ENCODE data around the gene USP38.

Gene USP38

GRCh38 chr4:143185253-143186107 is 763 bp downstream of the USP38 start:
- Histone ChIP-seq H3K4me3 (ENCODE audit: low read length) (peak overlapping the region; percentile 87), H3K9ac (ENCODE audit: low read length) (peak overlapping the region; percentile 86), H3K27me3 (replicated peaks; ENCODE audit: control insufficient read depth, insufficient read depth, low read length) (no peaks in the 10 kb centered on the region), H3K36me3 (ENCODE audit: control insufficient read depth, insufficient read depth, low read length, severe bottlenecking) (peaks cover 12% of the 10 kb centered on the region), H3K9me3 (ENCODE audit: control insufficient read depth, low read length) (no peaks in the 10 kb centered on the region), H3K4me1 (ENCODE audit: control insufficient read depth, insufficient read depth, low read length) (peaks cover 36% of the 10 kb centered on the region)
- DNase-seq (ENCODE audit: low read depth) = peak; percentile 38

- peak overlapping the region; percentile 86 for H3K9ac ChIP-seq (ENCODE audit: low read length)
- H3K4me3 ChIP-seq (ENCODE audit: low read length) = peak overlapping the region; percentile 87
- no peaks in the 10 kb centered on the region for H3K27me3 ChIP-seq (replicated peaks; ENCODE audit: control insufficient read depth, insufficient read depth, low read length)
- H3K36me3 ChIP-seq (ENCODE audit: control insufficient read depth, insufficient read depth, low read length, severe bottlenecking) = peaks cover 15% of the 10 kb centered on the region
- peaks cover 36% of the 10 kb centered on the region for H3K4me1 ChIP-seq (ENCODE audit: control insufficient read depth, insufficient read depth, low read length)
- H3K9me3 ChIP-seq (ENCODE audit: control insufficient read depth, low read length) = no peaks in the 10 kb centered on the region
- DNase-seq (ENCODE audit: low read depth) = peak; percentile 51
These were observed 1.5 kb downstream of the USP38 start for GRCh38 chr4:143186212-143186611.

GRCh38 chr4:143186649-143187048 is 1.9 kb downstream of the USP38 start:
- Histone ChIP-seq H3K27me3 (replicated peaks; ENCODE audit: control insufficient read depth, insufficient read depth, low read length) (no peaks in the 10 kb centered on the region), H3K4me3 (ENCODE audit: low read length) (peak overlapping the region; percentile 87), H3K36me3 (ENCODE audit: control insufficient read depth, insufficient read depth, low read length, severe bottlenecking) (peaks cover 17% of the 10 kb centered on the region), H3K4me1 (ENCODE audit: control insufficient read depth, insufficient read depth, low read length) (peaks cover 36% of the 10 kb centered on the region), H3K9ac (ENCODE audit: low read length) (peak overlapping the region; percentile 86), H3K9me3 (ENCODE audit: control insufficient read depth, low read length) (no peaks in the 10 kb centered on the region)
- DNase-seq (ENCODE audit: low read depth) = peak; percentile 50

GRCh38 chr4:143188136-143189088 is 3.7 kb downstream of the USP38 start:
- Histone ChIP-seq H3K9me3 (ENCODE audit: control insufficient read depth, low read length) (no peaks in the 10 kb centered on the region), H3K4me1 (ENCODE audit: control insufficient read depth, insufficient read depth, low read length) (peaks cover 32% of the 10 kb centered on the region), H3K9ac (ENCODE audit: low read length) (peak overlapping the region; percentile 86), H3K27me3 (replicated peaks; ENCODE audit: control insufficient read depth, insufficient read depth, low read length) (no peaks in the 10 kb centered on the region), H3K36me3 (ENCODE audit: control insufficient read depth, insufficient read depth, low read length, severe bottlenecking) (peaks cover 35% of the 10 kb centered on the region), H3K4me3 (ENCODE audit: low read length) (peak overlapping the region; percentile 87)
- peak; percentile 44 for DNase-seq (ENCODE audit: low read depth)

GRCh38 chr4:143189528-143189927 is 4.8 kb downstream of the USP38 start:
- Histone ChIP-seq H3K36me3 (ENCODE audit: control insufficient read depth, insufficient read depth, low read length, severe bottlenecking) (peaks cover 42% of the 10 kb centered on the region), H3K9ac (ENCODE audit: low read length) (no peak overlapping the region), H3K9me3 (ENCODE audit: control insufficient read depth, low read length) (no peaks in the 10 kb centered on the region), H3K4me1 (ENCODE audit: control insufficient read depth, insufficient read depth, low read length) (peaks cover 25% of the 10 kb centered on the region), H3K4me3 (ENCODE audit: low read length) (peak overlapping the region; percentile 87), H3K27me3 (replicated peaks; ENCODE audit: control insufficient read depth, insufficient read depth, low read length) (no peaks in the 10 kb centered on the region)
- no peak for DNase-seq (ENCODE audit: low read depth)

- Histone ChIP-seq H3K4me1 (ENCODE audit: control insufficient read depth, insufficient read depth, low read length) (no peaks in the 10 kb centered on the region), H3K9me3 (ENCODE audit: control insufficient read depth, low read length) (no peaks in the 10 kb centered on the region), H3K9ac (ENCODE audit: low read length) (no peak overlapping the region), H3K4me3 (ENCODE audit: low read length) (no peak overlapping the region), H3K36me3 (ENCODE audit: control insufficient read depth, insufficient read depth, low read length, severe bottlenecking) (peaks cover 84% of the 10 kb centered on the region), H3K27me3 (replicated peaks; ENCODE audit: control insufficient read depth, insufficient read depth, low read length) (no peaks in the 10 kb centered on the region)
- DNase-seq (ENCODE audit: low read depth) = no peak
These were observed 10.9 kb downstream of the USP38 start for GRCh38 chr4:143195581-143195980.

GRCh38 chr4:143196323-143196722 is 11.6 kb downstream of the USP38 start:
- H3K9ac ChIP-seq (ENCODE audit: low read length) = no peak overlapping the region
- no peaks in the 10 kb centered on the region for H3K9me3 ChIP-seq (ENCODE audit: control insufficient read depth, low read length)
- H3K27me3 ChIP-seq (replicated peaks; ENCODE audit: control insufficient read depth, insufficient read depth, low read length) = no peaks in the 10 kb centered on the region
- DNase-seq (ENCODE audit: low read depth) = no peak
- H3K4me1 ChIP-seq (ENCODE audit: control insufficient read depth, insufficient read depth, low read length) = no peaks in the 10 kb centered on the region
- no peak overlapping the region for H3K4me3 ChIP-seq (ENCODE audit: low read length)
- peaks cover 90% of the 10 kb centered on the region for H3K36me3 ChIP-seq (ENCODE audit: control insufficient read depth, insufficient read depth, low read length, severe bottlenecking)

- Histone ChIP-seq H3K36me3 (ENCODE audit: control insufficient read depth, insufficient read depth, low read length, severe bottlenecking) (peaks cover 82% of the 10 kb centered on the region), H3K27me3 (replicated peaks; ENCODE audit: control insufficient read depth, insufficient read depth, low read length) (no peaks in the 10 kb centered on the region), H3K9me3 (ENCODE audit: control insufficient read depth, low read length) (no peaks in the 10 kb centered on the region), H3K4me3 (ENCODE audit: low read length) (no peak overlapping the region), H3K4me1 (ENCODE audit: control insufficient read depth, insufficient read depth, low read length) (no peaks in the 10 kb centered on the region), H3K9ac (ENCODE audit: low read length) (no peak overlapping the region)
- DNase-seq (ENCODE audit: low read depth) = no peak
These were observed 14.8 kb downstream of the USP38 start for GRCh38 chr4:143199503-143199902.

GRCh38 chr4:143202824-143203223 is 18.1 kb downstream of the USP38 start:
- no peak overlapping the region for H3K9ac ChIP-seq (ENCODE audit: low read length)
- H3K27me3 ChIP-seq (replicated peaks; ENCODE audit: control insufficient read depth, insufficient read depth, low read length) = no peaks in the 10 kb centered on the region
- H3K9me3 ChIP-seq (ENCODE audit: control insufficient read depth, low read length) = no peaks in the 10 kb centered on the region
- H3K36me3 ChIP-seq (ENCODE audit: control insufficient read depth, insufficient read depth, low read length, severe bottlenecking) = peaks cover 80% of the 10 kb centered on the region
- H3K4me3 ChIP-seq (ENCODE audit: low read length) = no peak overlapping the region
- peak; percentile 66 for DNase-seq (ENCODE audit: low read depth)
- no peaks in the 10 kb centered on the region for H3K4me1 ChIP-seq (ENCODE audit: control insufficient read depth, insufficient read depth, low read length)

- Histone ChIP-seq H3K4me1 (ENCODE audit: control insufficient read depth, insufficient read depth, low read length) (no peaks in the 10 kb centered on the region), H3K9ac (ENCODE audit: low read length) (no peak overlapping the region), H3K27me3 (replicated peaks; ENCODE audit: control insufficient read depth, insufficient read depth, low read length) (no peaks in the 10 kb centered on the region), H3K9me3 (ENCODE audit: control insufficient read depth, low read length) (no peaks in the 10 kb centered on the region), H3K4me3 (ENCODE audit: low read length) (no peak overlapping the region), H3K36me3 (ENCODE audit: control insufficient read depth, insufficient read depth, low read length, severe bottlenecking) (peaks cover 73% of the 10 kb centered on the region)
- DNase-seq (ENCODE audit: low read depth) = no peak
These were observed 18.9 kb downstream of the USP38 start for GRCh38 chr4:143203577-143203976.

GRCh38 chr4:143207555-143207954 is 22.8 kb downstream of the USP38 start:
- Histone ChIP-seq H3K36me3 (ENCODE audit: control insufficient read depth, insufficient read depth, low read length, severe bottlenecking) (peaks cover 63% of the 10 kb centered on the region), H3K27me3 (replicated peaks; ENCODE audit: control insufficient read depth, insufficient read depth, low read length) (no peaks in the 10 kb centered on the region), H3K4me1 (ENCODE audit: control insufficient read depth, insufficient read depth, low read length) (no peaks in the 10 kb centered on the region), H3K9ac (ENCODE audit: low read length) (no peak overlapping the region), H3K4me3 (ENCODE audit: low read length) (no peak overlapping the region), H3K9me3 (ENCODE audit: control insufficient read depth, low read length) (no peaks in the 10 kb centered on the region)
- DNase-seq (ENCODE audit: low read depth) = peak; percentile 43

All from adipocyte (in vitro differentiated cells).